WTC11 (cell line): ENCODE results near the gene CPD. TPM values are rescaled to one million over a fixed set of nuclear protein-coding genes. Genes with fewer than 3 reads are reported as not detected.

ENCODE experiments used
- ATAC-seq: fragments of 200-7000 bp; cut with Tn5 transposase; 2 replicates; pipeline ENCODE4 v1.10.0; 2021; ENCODE audit warnings: mild to moderate bottlenecking, moderate library complexity
- CTCF ChIA-PET: fragments of 300-600 bp; sonication (Branson Sonifier 250); formaldehyde crosslinking; loops from one replicate; lab custom pipeline; 2021; ENCODE audit warnings: antibody characterized with exemption; lab: Charles Lee
- POLR2A ChIA-PET: fragments of 350-600 bp; sonication (Branson Sonifier 250); formaldehyde crosslinking; loops from one replicate; lab custom pipeline; 2021; ENCODE audit warnings: antibody characterized with exemption; lab: Charles Lee
- DNase-seq: peaks from one replicate; pipeline ENCODE4 v3.0.0; 2021; ENCODE audit warnings: low spot score
- H3K27ac Mint-ChIP-seq: 2 replicates; pipeline ENCODE4 v1.8.0; 2021; ENCODE audit warnings: mixed read lengths
- H3K27me3 Mint-ChIP-seq: 2 replicates; pipeline ENCODE4 v1.8.0; 2021; ENCODE audit warnings: low read depth, mild to moderate bottlenecking, moderate library complexity, mixed read lengths
- H3K36me3 Mint-ChIP-seq: 2 replicates; pipeline ENCODE4 v1.8.0; 2021; ENCODE audit warnings: mixed read lengths
- H3K4me1 Mint-ChIP-seq: 2 replicates; pipeline ENCODE4 v1.8.0; 2022; ENCODE audit warnings: mixed read lengths
- H3K4me3 Mint-ChIP-seq: 2 replicates; pipeline ENCODE4 v1.8.0; 2021; ENCODE audit warnings: mild to moderate bottlenecking, moderate library complexity, mixed read lengths
- H3K9me3 Mint-ChIP-seq: 2 replicates; pipeline ENCODE4 v1.8.0; 2021; ENCODE audit warnings: mixed read lengths
- EMX1 ChIP-seq: fragments of 250-450 bp; sonication (Bioruptor Pico); IDR thresholded peaks from 2 replicates; pipeline ENCODE4 v1.8.0; 2021; ENCODE audit warnings: mild to moderate bottlenecking
- FOXK1 ChIP-seq: sonication (generic); formaldehyde crosslinking; IDR thresholded peaks from 2 replicates; pipeline ENCODE4 v1.8.0; 2022; ENCODE audit warnings: mild to moderate bottlenecking, moderate library complexity, missing genetic modification reagents
- GABPB1 ChIP-seq: sonication (generic); formaldehyde crosslinking; IDR thresholded peaks from 2 replicates; pipeline ENCODE4 v1.8.1; 2023; ENCODE audit warnings: mild to moderate bottlenecking, missing genetic modification reagents
- GTF2I ChIP-seq: fragments of 250-450 bp; sonication (Bioruptor Pico); conservative IDR thresholded peaks from 2 replicates; pipeline ENCODE4 v1.4.0; 2021; ENCODE audit warnings: mild to moderate bottlenecking
- IRF2 ChIP-seq: sonication (generic); formaldehyde crosslinking; IDR thresholded peaks from 2 replicates; pipeline ENCODE4 v1.8.0; 2022; ENCODE audit warnings: low read depth, missing genetic modification reagents, borderline replicate concordance
- JUN ChIP-seq: sonication (generic); formaldehyde crosslinking; IDR thresholded peaks from 2 replicates; pipeline ENCODE4 v1.8.0; 2023; ENCODE audit warnings: mild to moderate bottlenecking, missing genetic modification reagents
- NFATC4 ChIP-seq: fragments of 250-450 bp; sonication (Bioruptor Pico); IDR thresholded peaks from 2 replicates; pipeline ENCODE4 v1.9.0; 2021; ENCODE audit warnings: mild to moderate bottlenecking
- RELA ChIP-seq: sonication (generic); formaldehyde crosslinking; IDR thresholded peaks from 2 replicates; pipeline ENCODE4 v1.8.1; 2022; ENCODE audit warnings: missing genetic modification reagents, mild to moderate bottlenecking, borderline replicate concordance
- SMAD4 ChIP-seq: sonication (generic); formaldehyde crosslinking; IDR thresholded peaks from 2 replicates; pipeline ENCODE4 v1.8.0; 2022; ENCODE audit warnings: mild to moderate bottlenecking, missing genetic modification reagents
- SOX15 ChIP-seq: fragments of 250-450 bp; sonication (Bioruptor Pico); IDR thresholded peaks from 2 replicates; pipeline ENCODE4 v1.9.0; 2021; ENCODE audit warnings: mild to moderate bottlenecking
- TEAD1 ChIP-seq: sonication (generic); formaldehyde crosslinking; IDR thresholded peaks from 2 replicates; pipeline ENCODE4 v1.8.0; 2022; ENCODE audit warnings: mild to moderate bottlenecking, missing genetic modification reagents
- ZNF121 ChIP-seq: sonication (generic); formaldehyde crosslinking; IDR thresholded peaks from 2 replicates; pipeline ENCODE4 v1.8.0; 2023; ENCODE audit warnings: missing genetic modification reagents
- ZNF396 ChIP-seq: fragments of 250-450 bp; sonication (Bioruptor Pico); IDR thresholded peaks from 2 replicates; pipeline ENCODE4 v1.8.0; 2021; ENCODE audit warnings: mild to moderate bottlenecking, moderate library complexity, borderline replicate concordance
- total RNA-seq: library from RNA; stranded (reverse); gene quantifications from 3 replicates; pipeline ENCODE4 v1.2.3, GENCODE V29; 2021
- TF ChIP-seq, protein P1 (sequence below): sonication (generic); formaldehyde crosslinking; IDR thresholded peaks from 2 replicates; pipeline ENCODE4 v1.8.1; 2023; ENCODE audit warnings: mild to moderate bottlenecking, missing genetic modification reagents, borderline replicate concordance
- TF ChIP-seq, protein P2 (sequence below): sonication (generic); formaldehyde crosslinking; IDR thresholded peaks from 2 replicates; pipeline ENCODE4 v1.8.0; 2023; ENCODE audit warnings: missing genetic modification reagents
- TF ChIP-seq, protein P3 (sequence below): sonication (generic); formaldehyde crosslinking; IDR thresholded peaks from 2 replicates; pipeline ENCODE4 v1.8.0; 2023; ENCODE audit warnings: mild to moderate bottlenecking, missing genetic modification reagents
- TF ChIP-seq, protein P4 (sequence below): sonication (generic); formaldehyde crosslinking; IDR thresholded peaks from 2 replicates; pipeline ENCODE4 v1.8.1; 2022; ENCODE audit warnings: mild to moderate bottlenecking, moderate library complexity, missing genetic modification reagents
- TF ChIP-seq, protein P5 (sequence below): sonication (generic); formaldehyde crosslinking; IDR thresholded peaks from 2 replicates; pipeline ENCODE4 v1.8.1; 2023; ENCODE audit warnings: mild to moderate bottlenecking, missing genetic modification reagents
- TF ChIP-seq, protein P6 (sequence below): sonication (generic); formaldehyde crosslinking; IDR thresholded peaks from 2 replicates; pipeline ENCODE4 v1.8.1; 2022; ENCODE audit warnings: low read depth, mild to moderate bottlenecking, moderate library complexity, missing genetic modification reagents, borderline replicate concordance

CPD gene
- total RNA-seq, 1 experiment from 2014 or later, result 36.1 TPM

DNA sequence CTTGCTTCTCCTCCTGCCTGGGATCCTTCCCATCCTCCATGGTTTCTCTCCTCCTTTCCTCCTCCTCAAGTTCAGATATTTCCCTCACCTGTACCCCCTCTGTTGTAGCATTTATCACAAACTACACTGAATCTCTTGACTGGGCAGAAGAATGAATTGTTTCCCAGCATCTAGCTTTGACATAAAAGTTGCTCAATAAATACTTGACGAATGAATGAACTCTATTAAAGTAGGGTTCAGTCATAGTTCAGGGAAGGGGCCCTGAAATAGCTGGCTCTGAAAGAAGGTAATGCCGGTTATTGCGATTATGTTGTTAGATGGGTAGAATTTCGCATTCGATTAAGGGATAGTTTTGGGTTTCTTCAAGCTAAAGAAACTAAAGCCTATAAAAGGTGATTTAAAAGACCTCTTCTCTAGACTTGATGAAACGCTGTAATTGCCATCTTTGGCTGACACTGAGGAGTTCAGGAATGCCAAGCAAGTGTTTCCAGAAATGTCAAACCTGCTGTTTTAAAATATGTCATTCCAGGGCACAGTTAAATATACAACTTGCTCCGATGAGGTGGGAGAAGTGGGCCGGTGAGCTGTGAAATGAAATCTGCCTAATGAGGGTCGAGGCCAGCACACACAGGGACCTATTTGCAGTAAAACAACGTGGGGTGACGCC, 1.0 kb upstream of the CPD start:
- no peak for TF ChIP-seq ZNF121 (CRISPR knock-in tag)
- CTCF ChIA-PET, result interaction anchor here (0.8 to 0.9 kb wide), 2 partner anchors 22 to 37 kb away, joined by 3 to 4 read pairs; no protein-coding TSS in a partner anchor
- Mint-ChIP-seq H3K36me3 (no peaks in the 10 kb centered on the region), H3K4me1 (peaks cover 51% of the 10 kb centered on the region), H3K27ac (no peak overlapping the region), H3K9me3 (no peaks in the 10 kb centered on the region), H3K4me3 (peak overlapping the region; percentile 81), H3K27me3 (peaks cover 40% of the 10 kb centered on the region)
- ATAC-seq (no peak), DNase-seq (no peak)
- POLR2A ChIA-PET, result interaction anchor here (0.5 to 0.7 kb wide), 2 partner anchors 225 to 245 kb away, joined by 3 to 5 read pairs; no protein-coding TSS in a partner anchor

DNA sequence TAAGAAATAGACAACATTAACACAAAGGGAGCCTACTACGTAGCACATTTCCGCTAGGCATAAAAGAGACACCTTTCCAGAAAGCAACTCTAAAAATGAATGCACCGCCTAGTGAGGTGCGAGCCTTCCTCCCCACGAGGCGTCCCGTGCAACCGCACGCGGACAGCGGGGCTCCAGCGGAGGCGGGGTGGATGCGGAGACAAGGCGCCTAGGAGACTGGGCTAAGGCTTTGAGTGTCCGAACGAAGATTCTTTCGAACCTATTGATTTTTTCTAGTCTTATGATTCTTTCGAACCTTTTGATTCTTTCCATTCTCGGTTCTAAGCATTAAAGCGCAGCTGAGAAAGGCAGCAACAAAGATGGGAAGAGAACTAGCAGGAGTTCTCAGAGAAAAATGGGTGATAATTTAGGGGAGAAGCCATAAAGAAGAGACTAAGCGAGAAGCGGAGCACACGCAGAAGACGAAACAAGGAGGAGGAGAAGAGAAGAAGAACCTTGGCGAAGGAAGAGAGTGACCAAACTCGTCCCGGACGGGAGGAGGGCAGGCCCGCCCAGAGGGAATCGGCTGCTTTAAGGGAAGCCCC, 394 bp upstream of the CPD start:
- POLR2A ChIA-PET, result interaction anchor here (0.7 kb wide), 1 partner anchor 246 kb away, joined by 5 read pairs; no protein-coding TSS in a partner anchor
- CTCF ChIA-PET, result interaction anchor here (0.8 kb wide), 1 partner anchor 38 kb away, joined by 4 read pairs; no protein-coding TSS in a partner anchor
- ATAC-seq, result no peak
- H3K27me3 Mint-ChIP-seq, result peaks cover 40% of the 10 kb centered on the region
- DNase-seq, result peak; percentile 25
- no peaks in the 10 kb centered on the region for H3K36me3 Mint-ChIP-seq
- peak overlapping the region; percentile 81 for H3K4me3 Mint-ChIP-seq
- peaks cover 58% of the 10 kb centered on the region for H3K4me1 Mint-ChIP-seq
- peak overlapping the region; percentile 54 for H3K27ac Mint-ChIP-seq
- no peaks in the 10 kb centered on the region for H3K9me3 Mint-ChIP-seq
- TF ChIP-seq SOX15 (CRISPR knock-in tag) (no peak), NFATC4 (CRISPR knock-in tag) (no peak), GABPB1 (CRISPR knock-in tag) (no peak), EMX1 (no peak), ZNF396 (CRISPR knock-in tag) (no peak), TEAD1 (peak; percentile 75; the same call in 1 of the 2 replicates), FOXK1 (CRISPR knock-in tag) (no peak; the same call in 1 of the 2 replicates), GTF2I (CRISPR knock-in tag) (no peak), JUN (CRISPR knock-in tag) (peak; percentile 74; the same call in 1 of the 2 replicates), RELA (CRISPR knock-in tag) (no peak), SMAD4 (CRISPR knock-in tag) (peak; percentile 72; the same call in 1 of the 2 replicates), IRF2 (CRISPR knock-in tag) (no peak)
- TF ChIP-seq, protein P1, sequence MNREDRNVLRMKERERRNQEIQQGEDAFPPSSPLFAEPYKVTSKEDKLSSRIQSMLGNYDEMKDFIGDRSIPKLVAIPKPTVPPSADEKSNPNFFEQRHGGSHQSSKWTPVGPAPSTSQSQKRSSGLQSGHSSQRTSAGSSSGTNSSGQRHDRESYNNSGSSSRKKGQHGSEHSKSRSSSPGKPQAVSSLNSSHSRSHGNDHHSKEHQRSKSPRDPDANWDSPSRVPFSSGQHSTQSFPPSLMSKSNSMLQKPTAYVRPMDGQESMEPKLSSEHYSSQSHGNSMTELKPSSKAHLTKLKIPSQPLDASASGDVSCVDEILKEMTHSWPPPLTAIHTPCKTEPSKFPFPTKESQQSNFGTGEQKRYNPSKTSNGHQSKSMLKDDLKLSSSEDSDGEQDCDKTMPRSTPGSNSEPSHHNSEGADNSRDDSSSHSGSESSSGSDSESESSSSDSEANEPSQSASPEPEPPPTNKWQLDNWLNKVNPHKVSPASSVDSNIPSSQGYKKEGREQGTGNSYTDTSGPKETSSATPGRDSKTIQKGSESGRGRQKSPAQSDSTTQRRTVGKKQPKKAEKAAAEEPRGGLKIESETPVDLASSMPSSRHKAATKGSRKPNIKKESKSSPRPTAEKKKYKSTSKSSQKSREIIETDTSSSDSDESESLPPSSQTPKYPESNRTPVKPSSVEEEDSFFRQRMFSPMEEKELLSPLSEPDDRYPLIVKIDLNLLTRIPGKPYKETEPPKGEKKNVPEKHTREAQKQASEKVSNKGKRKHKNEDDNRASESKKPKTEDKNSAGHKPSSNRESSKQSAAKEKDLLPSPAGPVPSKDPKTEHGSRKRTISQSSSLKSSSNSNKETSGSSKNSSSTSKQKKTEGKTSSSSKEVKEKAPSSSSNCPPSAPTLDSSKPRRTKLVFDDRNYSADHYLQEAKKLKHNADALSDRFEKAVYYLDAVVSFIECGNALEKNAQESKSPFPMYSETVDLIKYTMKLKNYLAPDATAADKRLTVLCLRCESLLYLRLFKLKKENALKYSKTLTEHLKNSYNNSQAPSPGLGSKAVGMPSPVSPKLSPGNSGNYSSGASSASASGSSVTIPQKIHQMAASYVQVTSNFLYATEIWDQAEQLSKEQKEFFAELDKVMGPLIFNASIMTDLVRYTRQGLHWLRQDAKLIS (CRISPR knock-in tag), result no peak
- TF ChIP-seq, protein P2, sequence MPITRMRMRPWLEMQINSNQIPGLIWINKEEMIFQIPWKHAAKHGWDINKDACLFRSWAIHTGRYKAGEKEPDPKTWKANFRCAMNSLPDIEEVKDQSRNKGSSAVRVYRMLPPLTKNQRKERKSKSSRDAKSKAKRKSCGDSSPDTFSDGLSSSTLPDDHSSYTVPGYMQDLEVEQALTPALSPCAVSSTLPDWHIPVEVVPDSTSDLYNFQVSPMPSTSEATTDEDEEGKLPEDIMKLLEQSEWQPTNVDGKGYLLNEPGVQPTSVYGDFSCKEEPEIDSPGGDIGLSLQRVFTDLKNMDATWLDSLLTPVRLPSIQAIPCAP (CRISPR knock-in tag), result peak; percentile 85; the same call in 1 of the 2 replicates
- TF ChIP-seq, protein P3, sequence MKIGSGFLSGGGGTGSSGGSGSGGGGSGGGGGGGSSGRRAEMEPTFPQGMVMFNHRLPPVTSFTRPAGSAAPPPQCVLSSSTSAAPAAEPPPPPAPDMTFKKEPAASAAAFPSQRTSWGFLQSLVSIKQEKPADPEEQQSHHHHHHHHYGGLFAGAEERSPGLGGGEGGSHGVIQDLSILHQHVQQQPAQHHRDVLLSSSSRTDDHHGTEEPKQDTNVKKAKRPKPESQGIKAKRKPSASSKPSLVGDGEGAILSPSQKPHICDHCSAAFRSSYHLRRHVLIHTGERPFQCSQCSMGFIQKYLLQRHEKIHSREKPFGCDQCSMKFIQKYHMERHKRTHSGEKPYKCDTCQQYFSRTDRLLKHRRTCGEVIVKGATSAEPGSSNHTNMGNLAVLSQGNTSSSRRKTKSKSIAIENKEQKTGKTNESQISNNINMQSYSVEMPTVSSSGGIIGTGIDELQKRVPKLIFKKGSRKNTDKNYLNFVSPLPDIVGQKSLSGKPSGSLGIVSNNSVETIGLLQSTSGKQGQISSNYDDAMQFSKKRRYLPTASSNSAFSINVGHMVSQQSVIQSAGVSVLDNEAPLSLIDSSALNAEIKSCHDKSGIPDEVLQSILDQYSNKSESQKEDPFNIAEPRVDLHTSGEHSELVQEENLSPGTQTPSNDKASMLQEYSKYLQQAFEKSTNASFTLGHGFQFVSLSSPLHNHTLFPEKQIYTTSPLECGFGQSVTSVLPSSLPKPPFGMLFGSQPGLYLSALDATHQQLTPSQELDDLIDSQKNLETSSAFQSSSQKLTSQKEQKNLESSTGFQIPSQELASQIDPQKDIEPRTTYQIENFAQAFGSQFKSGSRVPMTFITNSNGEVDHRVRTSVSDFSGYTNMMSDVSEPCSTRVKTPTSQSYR (CRISPR knock-in tag), result no peak
- TF ChIP-seq, protein P4, sequence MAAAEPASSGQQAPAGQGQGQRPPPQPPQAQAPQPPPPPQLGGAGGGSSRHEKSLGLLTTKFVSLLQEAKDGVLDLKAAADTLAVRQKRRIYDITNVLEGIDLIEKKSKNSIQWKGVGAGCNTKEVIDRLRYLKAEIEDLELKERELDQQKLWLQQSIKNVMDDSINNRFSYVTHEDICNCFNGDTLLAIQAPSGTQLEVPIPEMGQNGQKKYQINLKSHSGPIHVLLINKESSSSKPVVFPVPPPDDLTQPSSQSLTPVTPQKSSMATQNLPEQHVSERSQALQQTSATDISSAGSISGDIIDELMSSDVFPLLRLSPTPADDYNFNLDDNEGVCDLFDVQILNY, result no peak; the same call in 1 of the 2 replicates
- TF ChIP-seq, protein P5, sequence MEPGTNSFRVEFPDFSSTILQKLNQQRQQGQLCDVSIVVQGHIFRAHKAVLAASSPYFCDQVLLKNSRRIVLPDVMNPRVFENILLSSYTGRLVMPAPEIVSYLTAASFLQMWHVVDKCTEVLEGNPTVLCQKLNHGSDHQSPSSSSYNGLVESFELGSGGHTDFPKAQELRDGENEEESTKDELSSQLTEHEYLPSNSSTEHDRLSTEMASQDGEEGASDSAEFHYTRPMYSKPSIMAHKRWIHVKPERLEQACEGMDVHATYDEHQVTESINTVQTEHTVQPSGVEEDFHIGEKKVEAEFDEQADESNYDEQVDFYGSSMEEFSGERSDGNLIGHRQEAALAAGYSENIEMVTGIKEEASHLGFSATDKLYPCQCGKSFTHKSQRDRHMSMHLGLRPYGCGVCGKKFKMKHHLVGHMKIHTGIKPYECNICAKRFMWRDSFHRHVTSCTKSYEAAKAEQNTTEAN (CRISPR knock-in tag), result no peak
- TF ChIP-seq, protein P6, sequence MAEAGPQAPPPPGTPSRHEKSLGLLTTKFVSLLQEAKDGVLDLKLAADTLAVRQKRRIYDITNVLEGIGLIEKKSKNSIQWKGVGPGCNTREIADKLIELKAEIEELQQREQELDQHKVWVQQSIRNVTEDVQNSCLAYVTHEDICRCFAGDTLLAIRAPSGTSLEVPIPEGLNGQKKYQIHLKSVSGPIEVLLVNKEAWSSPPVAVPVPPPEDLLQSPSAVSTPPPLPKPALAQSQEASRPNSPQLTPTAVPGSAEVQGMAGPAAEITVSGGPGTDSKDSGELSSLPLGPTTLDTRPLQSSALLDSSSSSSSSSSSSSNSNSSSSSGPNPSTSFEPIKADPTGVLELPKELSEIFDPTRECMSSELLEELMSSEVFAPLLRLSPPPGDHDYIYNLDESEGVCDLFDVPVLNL (CRISPR knock-in tag), result no peak
